Middle frontal gyrus (tissue), 1 donor: ENCODE results near the gene UBN2.

Source experiments
- DNase-seq: peaks from one replicate; pipeline ENCODE4 v3.0.0-alpha.2; 2015; ENCODE audit warnings: low spot score; ENCODE audit errors: extremely low spot score

Gene UBN2

DNA sequence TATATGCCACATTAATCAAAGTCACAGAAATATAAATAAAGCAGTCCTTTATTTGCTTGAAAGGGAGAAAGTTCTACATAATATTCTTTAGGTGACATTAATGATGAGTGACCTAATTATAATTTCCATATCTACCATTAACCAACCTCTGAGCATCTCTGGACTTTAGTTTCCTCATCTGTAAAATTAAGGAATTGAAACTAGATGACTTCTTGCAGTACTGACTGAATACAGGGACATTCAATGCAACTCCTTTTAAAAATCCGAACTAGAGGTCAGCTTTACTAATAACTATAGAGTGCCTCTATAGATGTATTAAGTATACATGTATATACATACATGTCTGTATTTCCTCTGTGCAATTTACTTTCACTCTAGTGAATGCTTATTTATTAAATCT lies 114.0 kb downstream of the UBN2 start:
- no peak for DNase-seq

DNA sequence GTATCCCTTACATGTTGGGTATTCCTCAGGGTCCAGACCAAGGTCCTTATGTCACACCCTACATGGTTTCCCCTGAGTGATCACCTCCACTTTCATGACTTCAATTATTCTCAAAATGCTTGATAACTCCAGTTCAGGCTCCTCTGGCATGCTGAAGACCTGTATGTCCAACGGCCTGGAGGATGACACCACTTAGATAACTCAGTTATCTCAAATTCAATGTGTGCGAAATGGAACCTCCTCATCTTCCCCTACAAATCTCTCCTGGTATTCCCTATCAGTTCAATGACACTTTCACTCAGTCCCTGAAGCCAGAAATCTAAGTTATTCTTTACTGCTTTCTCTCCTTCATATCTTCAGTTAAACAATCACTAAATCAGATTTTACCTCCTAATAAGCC lies 120.0 kb downstream of the UBN2 start:
- DNase-seq, result no peak

DNA sequence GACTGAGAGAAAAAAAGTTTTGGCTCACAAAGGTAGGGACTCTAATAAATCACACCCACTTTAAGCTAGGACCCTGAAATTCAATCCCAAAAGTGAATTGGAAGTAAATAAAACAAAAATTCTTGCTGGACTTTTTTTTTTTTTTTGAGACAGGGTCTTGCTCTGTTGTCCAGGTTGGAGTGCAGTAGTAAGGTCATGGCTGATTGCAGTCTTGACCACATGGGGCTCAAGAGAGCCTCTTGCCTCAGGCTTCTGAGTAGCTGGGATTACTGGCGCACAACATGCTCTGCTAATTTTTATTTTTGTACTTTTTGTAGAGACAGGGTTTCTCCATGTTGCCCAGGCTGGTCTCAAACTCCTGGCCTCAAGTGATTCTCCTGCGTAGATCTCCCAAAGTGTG lies 123.7 kb downstream of the UBN2 start:
- no peak for DNase-seq

DNA sequence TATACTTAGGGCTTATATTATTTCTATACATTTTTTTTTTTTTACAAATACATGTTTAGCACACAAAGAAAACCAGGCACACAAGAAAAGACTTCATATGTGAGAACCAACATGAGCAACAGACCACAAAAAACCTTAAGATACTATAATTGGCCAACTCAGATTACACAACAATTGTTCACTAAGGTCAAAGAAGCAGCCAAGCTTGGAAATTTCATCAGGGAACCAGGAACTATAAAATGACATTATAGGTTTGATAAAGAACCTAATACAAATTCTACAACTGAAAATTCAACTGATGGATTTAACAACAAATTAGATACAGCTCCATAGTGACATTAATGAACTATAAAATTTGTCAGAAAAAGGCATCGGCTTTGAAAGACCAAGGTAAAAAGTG lies 124.3 kb downstream of the UBN2 start:
- DNase-seq, result no peak
